NCI-H226 (cell line): Measurements from ENCODE around the gene CNNM3.
"Not testable (repeated sequence)": the region's sequence is repeated elsewhere in the genome, so short reads cannot be mapped to it uniquely, and the experiment has no call there.

Experiments
- DNase-seq: peaks from one replicate; pipeline ENCODE4 v3.0.0-alpha.2; 2015

CNNM3 gene

GRCh38 chr2:96816127-96816835 is at the start of gene CNNM3:
TSS of gene CNNM3 (plus strand) at chr2:96816268. CDS start at chr2:96816278, 10 bp downstream.
- DNase-seq, result peak; percentile 89

GRCh38 chr2:96767135-96767871 is 48.8 kb upstream of the CNNM3 start:
- DNase-seq, result no peak

- DNase-seq, result no peak
Observed at GRCh38 chr2:96768083-96768561, 47.9 kb upstream of the CNNM3 start.

- DNase-seq, result no peak
Observed at GRCh38 chr2:96769814-96770213, 46.3 kb upstream of the CNNM3 start.

GRCh38 chr2:96770442-96771202 is 45.4 kb upstream of the CNNM3 start:
- DNase-seq, result no peak

- no peak for DNase-seq
Observed at GRCh38 chr2:96771796-96772618, 44.1 kb upstream of the CNNM3 start.

- no peak for DNase-seq
Observed at GRCh38 chr2:96772903-96773671, 43.0 kb upstream of the CNNM3 start.

GRCh38 chr2:96773922-96774321 is 42.1 kb upstream of the CNNM3 start:
- no peak for DNase-seq

GRCh38 chr2:96775160-96775559 is 40.9 kb upstream of the CNNM3 start:
- DNase-seq, result no peak

- no peak for DNase-seq
Observed at GRCh38 chr2:96783388-96783787, 32.7 kb upstream of the CNNM3 start.

- DNase-seq, result peak; percentile 25
Observed at GRCh38 chr2:96787411-96787810, 28.7 kb upstream of the CNNM3 start.

GRCh38 chr2:96788442-96789244 is 27.4 kb upstream of the CNNM3 start:
- DNase-seq, result peak; percentile 21

GRCh38 chr2:96789245-96789617 is 26.8 kb upstream of the CNNM3 start:
- no peak for DNase-seq

GRCh38 chr2:96792772-96793749 is 23.0 kb upstream of the CNNM3 start:
- no peak for DNase-seq

- no peak for DNase-seq
Observed at GRCh38 chr2:96795076-96795475, 21.0 kb upstream of the CNNM3 start.

GRCh38 chr2:96796497-96796896 is 19.6 kb upstream of the CNNM3 start:
- DNase-seq, result not testable (repeated sequence)

- DNase-seq, result no peak
Observed at GRCh38 chr2:96797066-96797625, 18.9 kb upstream of the CNNM3 start.

- no peak for DNase-seq
Observed at GRCh38 chr2:96798733-96799622, 17.1 kb upstream of the CNNM3 start.
